GM12872 (cell line): Measurements from ENCODE around the gene TIMELESS.

ENCODE experiments used
- CTCF ChIP-seq: IDR thresholded peaks from 3 replicates; pipeline ENCODE4 v1.5.1; 2011; ENCODE audit warnings: low read depth, mild to moderate bottlenecking, low read length, moderate library complexity; ENCODE audit not compliant: insufficient read depth

Gene TIMELESS

GRCh38 chr12:56375598-56376434, 73.4 kb downstream of the TIMELESS start:
- TF ChIP-seq CTCF, result no peak

- TF ChIP-seq CTCF, result no peak
Observed at GRCh38 chr12:56374726-56375597, 74.3 kb downstream of the TIMELESS start.

GRCh38 chr12:56373515-56373914, 75.7 kb downstream of the TIMELESS start:
- no peak for TF ChIP-seq CTCF

DNA sequence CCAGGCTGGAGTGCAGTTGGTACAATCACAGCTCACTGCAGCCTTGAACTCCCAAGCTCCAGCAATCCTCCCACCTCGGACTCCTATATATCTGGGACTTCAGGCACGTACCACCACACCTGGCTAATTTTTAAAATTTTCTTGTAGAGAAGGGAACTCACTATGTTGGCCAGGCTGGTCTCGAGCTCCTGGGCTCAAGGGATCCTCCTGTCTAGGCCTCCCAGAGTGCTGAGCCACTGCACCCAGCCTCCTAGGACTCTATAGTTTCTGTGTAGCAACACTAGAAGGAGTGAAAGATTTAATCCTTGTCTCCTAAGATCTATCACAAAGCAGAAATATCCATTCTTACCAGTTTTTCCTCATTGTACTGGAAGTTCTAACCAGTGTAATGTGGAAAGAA, 82.3 kb downstream of the TIMELESS start:
- no peak for TF ChIP-seq CTCF
